Kidney epithelial cell (primary cell): ENCODE results near the gene DNM1. TPM values are rescaled to one million over a fixed set of nuclear protein-coding genes. Genes with fewer than 3 reads are reported as not detected.

Experiments
- DNase-seq: peaks from one replicate; pipeline ENCODE4 v3.0.0-alpha.2; 2010; ENCODE audit warnings: low read depth
- H3K27me3 ChIP-seq: 2 replicates; pipeline ENCODE4 v1.6.0; 2011; ENCODE audit warnings: low read length; ENCODE audit not compliant: control insufficient read depth, insufficient read depth
- H3K36me3 ChIP-seq: 2 replicates; pipeline ENCODE4 v1.5.1; 2011; ENCODE audit warnings: low read length; ENCODE audit not compliant: control insufficient read depth, insufficient read depth
- H3K4me3 ChIP-seq: 2 replicates; pipeline ENCODE4 v1.5.1; 2011; ENCODE audit warnings: low read depth, mild to moderate bottlenecking, control low read depth, low read length
- total RNA-seq: library from RNA; depleted of rRNA; stranded (reverse); fragments of >200 nt; gene quantifications from 2 replicates; pipeline ENCODE4 v1.2.3, GENCODE V29; 2015
- TF ChIP-seq, protein P1 (sequence below): IDR thresholded peaks from 2 replicates; pipeline ENCODE4 v1.5.1; 2011; ENCODE audit warnings: mild to moderate bottlenecking, moderate library complexity, low read length, control low read depth, inconsistent platforms; ENCODE audit not compliant: insufficient read depth, poor library complexity, severe bottlenecking

Gene DNM1
- 16.2 and 20.5 TPM in 2 replicates for total RNA-seq

- Histone ChIP-seq H3K4me3 (peak within 1 kb of the TSS; percentile 90), H3K27me3 (no peaks in the 10 kb centered on the region), H3K36me3 (no peaks in the 10 kb centered on the region)
- DNase-seq = no peak
- TF ChIP-seq, protein P1, sequence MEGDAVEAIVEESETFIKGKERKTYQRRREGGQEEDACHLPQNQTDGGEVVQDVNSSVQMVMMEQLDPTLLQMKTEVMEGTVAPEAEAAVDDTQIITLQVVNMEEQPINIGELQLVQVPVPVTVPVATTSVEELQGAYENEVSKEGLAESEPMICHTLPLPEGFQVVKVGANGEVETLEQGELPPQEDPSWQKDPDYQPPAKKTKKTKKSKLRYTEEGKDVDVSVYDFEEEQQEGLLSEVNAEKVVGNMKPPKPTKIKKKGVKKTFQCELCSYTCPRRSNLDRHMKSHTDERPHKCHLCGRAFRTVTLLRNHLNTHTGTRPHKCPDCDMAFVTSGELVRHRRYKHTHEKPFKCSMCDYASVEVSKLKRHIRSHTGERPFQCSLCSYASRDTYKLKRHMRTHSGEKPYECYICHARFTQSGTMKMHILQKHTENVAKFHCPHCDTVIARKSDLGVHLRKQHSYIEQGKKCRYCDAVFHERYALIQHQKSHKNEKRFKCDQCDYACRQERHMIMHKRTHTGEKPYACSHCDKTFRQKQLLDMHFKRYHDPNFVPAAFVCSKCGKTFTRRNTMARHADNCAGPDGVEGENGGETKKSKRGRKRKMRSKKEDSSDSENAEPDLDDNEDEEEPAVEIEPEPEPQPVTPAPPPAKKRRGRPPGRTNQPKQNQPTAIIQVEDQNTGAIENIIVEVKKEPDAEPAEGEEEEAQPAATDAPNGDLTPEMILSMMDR = no peak
Measured at GRCh38 chr9:128203024-128203706, at the start of gene DNM1. Gene DNM1 (plus strand): TSS chr9:128203379. CDS start chr9:128203471, 92 bp downstream.

DNA sequence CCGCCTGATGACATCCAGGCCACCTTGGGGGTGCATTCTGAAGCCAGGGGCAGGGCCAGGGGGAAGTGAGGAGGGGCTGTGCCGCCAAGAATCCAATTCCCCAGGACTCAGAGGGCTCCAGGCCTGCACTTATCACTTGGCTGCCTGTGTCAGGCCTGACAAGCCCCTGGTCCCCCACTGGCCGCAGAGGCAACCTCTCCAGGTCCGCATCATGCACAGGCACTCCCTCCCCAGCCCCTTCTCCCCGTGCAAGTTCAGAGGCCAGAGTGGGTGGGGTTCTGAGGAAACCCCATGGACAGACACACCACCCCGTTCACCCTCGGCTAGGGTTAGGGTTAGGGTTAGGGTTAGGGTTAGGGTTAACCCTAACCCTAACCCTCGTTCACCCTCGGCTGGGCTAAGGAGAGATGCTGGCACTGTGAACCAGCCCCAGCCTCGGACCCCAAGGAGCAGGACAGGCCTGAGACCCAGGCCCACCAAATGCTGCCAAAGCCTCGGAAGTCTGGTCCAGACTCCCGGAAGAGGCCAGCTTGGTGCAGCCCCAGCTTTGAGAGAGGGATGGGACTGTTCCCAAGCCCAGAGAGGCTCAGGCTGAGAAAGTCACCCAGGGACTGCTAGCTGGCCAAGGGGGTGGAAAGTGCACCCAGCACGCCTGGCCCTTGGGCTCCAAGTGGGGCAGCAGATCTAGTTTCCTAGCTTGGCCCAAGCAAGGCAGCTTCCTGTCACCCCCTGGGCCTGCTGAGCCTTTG is 49.1 kb upstream of the DNM1 start:
- Histone ChIP-seq H3K4me3 (no peak overlapping the region), H3K27me3 (no peaks in the 10 kb centered on the region), H3K36me3 (no peaks in the 10 kb centered on the region)
- TF ChIP-seq, protein P1 = no peak
- no peak for DNase-seq

DNA sequence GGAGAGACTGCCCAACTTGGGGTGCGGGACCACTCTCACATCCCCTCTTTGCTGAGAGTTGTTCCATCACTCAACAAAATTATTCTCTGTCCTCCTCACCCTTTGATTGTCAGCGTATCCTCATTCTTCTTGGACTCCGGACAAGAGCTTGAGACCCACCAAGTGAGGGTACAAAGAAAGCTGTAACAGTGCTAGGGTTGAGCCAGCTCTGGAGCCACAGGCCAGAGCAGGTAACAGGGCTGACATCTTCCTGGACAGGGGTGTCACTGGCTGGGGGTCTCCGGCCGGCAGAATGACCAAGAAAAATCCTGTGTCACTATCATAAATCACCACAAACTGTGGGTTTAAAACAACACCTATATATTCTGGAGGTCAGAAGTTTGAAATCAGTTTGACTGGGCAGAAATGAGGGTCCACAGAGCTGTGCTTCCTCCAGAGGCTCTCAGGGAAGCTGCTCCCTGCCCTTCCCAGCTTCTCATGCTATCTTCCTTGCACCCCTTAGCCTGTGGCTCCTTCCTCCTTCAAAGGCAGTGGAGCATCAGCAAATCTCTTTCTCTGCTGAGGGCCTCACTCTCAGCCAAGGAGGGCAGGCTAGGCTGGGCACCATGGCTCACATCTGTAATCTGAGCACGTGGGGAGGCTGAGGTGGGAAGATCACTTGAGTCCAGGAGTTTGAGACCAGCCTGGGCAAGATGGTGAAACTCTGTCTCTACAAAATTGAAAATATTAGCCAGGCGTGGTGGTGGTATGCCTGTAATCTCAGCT is 47.3 kb upstream of the DNM1 start:
- Histone ChIP-seq H3K27me3 (no peaks in the 10 kb centered on the region), H3K4me3 (no peak overlapping the region), H3K36me3 (no peaks in the 10 kb centered on the region)
- TF ChIP-seq, protein P1 = no peak
- DNase-seq = no peak

GRCh38 chr9:128159522-128159783 is 43.7 kb upstream of the DNM1 start:
- no peaks in the 10 kb centered on the region for H3K36me3 ChIP-seq
- H3K4me3 ChIP-seq = peak overlapping the region; percentile 37
- DNase-seq = no peak
- no peaks in the 10 kb centered on the region for H3K27me3 ChIP-seq
- TF ChIP-seq, protein P1 = no peak

DNA sequence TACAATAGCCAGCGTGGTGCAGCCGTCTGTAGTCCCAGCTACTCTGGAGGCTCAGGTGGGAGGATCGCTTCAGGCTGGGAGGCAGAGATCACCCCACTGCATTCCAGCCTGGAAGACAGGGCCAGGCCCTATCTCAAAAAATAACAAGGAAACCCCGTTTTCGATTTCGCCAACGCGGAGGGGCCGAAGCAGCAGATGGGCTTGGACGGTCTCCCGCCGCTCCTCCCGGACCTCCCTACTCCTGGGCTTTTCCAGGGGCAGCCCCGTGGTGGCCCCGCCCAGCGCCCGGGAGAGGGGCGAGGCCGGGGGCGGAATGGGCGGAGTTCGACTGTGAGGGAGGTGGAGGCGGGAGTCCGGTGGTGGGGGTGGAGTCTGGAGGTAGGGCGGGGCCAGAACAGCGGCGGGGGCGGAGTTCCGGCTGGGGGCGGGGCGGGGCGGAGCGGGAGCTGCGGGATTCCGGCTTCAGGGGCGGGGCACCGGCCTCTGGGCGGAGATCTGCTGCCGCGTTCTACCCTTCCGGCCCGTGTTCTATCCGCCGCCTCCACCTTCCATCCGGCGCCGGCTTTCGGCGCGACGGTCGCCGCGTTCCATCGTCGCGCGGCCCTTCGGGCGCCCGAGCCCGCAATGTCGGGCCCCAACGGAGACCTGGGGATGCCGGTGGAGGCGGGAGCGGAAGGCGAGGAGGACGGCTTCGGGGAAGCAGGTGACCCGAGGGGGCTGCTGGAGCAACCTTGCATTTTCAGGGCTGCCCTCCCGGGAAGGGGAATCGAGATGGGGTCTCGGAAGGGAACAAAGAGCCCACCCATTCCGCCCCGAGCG is 43.2 kb upstream of the DNM1 start, which contains the start of gene BBLN:
Gene BBLN (plus strand): TSS at position 482 of the 819 bp plus-strand sequence. CDS start 143 bp downstream, at position 625.
- peak within 1 kb of the TSS; percentile 53 for H3K4me3 ChIP-seq
- no peaks in the 10 kb centered on the region for H3K36me3 ChIP-seq
- H3K27me3 ChIP-seq = no peaks in the 10 kb centered on the region
- no peak for DNase-seq
- TF ChIP-seq, protein P1 = no peak
